GM19438 (cell line): ENCODE results near the gene SLIT3.
"Not testable (repeated sequence)": the region's sequence is repeated elsewhere in the genome, so short reads cannot be mapped to it uniquely, and the experiment has no call there.

Source experiments
- ATAC-seq: cut with Tn5 transposase; IDR thresholded peaks from one replicate; pipeline ENCODE4 v1.9.1; 2021; ENCODE audit warnings: low read depth; ENCODE audit not compliant: unreplicated experiment

Gene SLIT3

DNA sequence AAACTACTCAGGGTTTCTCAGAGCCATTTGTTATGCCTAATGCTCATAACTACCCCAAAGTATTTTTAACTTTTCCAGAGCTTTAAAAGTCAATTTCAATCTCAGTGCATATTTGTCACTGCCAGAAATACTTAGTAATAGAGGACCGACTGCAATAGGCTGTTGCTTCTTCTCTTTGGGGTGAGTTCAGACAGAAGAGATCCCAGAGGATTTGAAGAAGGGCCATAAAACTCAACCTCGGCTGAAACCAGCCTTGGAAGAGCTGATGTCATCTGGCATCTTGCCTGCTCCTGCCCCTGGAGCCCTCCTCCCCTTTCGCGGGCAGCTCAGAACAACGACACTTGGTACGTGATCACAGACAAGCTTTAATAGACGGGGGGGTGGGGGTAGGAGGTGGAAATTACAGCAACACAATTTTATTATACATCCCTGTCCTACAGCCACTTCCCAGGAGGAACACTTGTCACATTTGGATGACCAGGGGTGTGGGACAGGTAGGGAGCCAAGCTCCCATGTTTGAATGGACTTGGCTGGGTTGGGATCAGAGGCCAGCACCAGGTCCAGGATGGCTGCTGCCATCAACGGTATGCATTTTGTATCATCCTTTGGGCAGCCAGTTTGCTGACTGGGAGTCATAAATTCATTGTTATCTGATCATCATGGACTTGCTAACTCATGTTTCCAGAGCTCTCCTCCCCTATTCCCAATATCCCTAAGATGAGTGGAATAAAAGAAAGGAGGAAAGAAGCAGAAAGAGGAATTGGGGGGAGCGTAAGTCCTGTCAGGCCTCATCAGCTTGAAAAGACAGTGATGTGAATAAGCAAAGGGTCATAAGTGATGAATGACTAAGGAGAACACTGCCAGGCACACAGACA, 535.2 kb downstream of the SLIT3 start:
- no peak for ATAC-seq

DNA sequence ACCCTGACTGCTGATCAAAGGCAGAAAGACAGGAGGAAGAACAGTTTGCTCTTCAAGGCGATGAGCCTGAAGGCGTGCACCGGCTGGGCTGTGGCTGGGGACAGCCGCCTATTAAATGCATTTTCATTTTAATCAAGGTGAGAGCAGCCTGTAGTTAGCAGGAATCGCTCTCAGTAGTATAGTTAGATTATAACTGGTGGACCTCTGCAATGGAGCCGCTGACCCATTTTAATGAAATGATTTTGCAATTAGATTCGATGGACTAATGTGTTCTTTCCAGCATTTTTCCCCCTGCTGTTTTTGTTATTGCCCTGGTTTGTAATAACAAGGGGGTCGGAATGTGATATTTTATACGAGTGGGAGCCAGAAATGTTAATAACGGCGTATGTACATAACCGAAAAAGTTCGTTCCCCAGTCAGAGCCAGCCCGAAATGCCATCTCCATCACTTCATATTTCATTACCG, 535.8 kb downstream of the SLIT3 start:
- no peak for ATAC-seq

DNA sequence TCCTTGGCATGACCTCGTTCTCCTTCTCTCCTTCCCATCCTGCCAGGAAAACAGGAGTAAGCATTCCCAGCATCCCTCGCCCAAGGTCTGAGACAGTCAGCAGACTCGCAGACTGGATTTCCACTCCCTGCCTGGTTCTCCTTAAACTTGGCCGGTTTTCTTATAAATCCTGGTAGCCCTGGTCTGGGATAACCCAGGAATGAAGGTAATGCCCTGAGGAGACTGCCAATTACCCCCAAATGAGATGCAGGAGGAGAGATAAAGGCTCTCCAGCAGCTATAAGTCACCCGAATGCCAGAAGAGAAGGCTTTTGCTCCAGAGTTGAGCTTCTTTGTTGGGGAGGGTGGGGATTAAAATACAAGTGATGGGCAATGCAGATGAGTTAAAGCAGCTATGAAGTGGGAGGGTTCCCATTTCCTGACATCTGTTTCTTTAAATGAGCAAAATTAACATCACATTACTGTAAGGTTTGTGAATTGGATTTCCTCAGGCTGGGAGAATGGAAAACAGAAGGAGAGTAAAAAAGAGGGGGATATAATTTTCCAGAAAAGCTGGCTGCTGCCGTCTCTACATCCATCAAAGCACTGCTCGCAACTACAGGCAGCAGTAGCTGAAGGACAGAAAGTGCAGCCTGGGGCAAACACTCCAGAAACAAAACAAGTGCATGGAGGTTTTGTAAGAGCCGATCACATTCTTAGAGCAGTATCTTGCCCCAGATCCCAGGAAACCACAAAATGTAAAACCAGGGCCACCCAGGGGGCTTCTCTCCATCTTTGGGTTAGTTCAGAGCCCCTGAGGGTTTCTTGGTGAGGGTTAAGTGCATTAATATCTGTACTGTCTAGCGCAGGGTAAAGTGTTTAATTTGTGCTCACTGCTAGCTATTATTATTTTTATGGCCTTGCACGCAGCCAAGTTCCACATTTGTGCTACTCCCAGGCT, 544.2 kb downstream of the SLIT3 start:
- no peak for ATAC-seq

DNA sequence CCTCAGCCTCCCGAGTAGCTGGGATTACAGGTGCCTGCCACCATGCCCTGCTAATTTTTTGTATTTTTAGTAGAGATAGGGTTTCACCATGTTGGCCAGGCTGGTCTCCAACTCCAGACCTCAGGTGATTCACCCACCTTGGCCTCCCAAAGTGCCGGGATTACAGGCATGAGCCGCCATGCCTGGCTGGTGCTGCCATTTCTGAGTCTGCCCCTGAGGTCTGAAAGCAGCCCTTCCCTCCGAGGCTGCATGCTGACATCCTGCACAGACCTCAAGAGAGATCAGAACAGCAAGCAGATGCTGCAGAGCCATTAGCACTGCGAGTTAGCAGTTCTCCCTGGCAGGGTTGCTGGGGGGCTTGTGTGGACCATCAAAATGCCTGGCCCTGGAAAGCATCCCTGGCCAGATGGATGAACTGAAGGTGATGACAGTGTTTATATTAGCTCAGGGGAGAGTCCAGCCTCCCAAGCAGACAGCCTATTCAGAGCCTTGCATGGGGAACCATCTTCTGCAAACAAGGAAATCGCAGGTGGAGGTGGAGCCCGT, 545.3 kb downstream of the SLIT3 start:
- no peak for ATAC-seq

DNA sequence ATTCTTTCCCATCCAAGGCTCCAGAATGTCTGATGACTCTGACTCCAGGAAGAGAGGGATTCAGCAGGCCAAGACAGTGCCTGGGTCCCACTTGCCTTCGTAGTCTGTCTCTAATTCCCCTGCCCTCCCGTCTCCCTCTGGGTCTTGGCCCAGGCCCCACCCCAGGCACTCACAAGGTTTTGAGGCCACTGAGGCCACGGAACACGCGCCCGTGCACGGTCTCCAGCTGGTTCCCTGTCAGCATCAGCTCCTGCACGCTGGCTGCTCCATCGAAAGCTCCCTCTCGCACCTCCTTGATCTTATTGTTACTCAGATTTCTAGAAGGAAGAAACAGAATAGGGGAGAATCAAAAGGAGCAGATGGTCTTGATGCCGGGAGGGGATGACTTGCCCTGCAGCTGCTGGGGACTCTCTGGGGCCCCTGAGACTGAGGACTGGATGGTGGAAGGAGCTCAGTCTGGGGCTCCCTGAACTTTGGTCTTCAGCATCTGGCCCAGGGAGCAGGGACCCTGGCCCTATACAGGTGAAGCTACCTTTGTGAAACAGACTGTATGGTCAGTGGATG, 547.2 kb downstream of the SLIT3 start:
- no peak for ATAC-seq

DNA sequence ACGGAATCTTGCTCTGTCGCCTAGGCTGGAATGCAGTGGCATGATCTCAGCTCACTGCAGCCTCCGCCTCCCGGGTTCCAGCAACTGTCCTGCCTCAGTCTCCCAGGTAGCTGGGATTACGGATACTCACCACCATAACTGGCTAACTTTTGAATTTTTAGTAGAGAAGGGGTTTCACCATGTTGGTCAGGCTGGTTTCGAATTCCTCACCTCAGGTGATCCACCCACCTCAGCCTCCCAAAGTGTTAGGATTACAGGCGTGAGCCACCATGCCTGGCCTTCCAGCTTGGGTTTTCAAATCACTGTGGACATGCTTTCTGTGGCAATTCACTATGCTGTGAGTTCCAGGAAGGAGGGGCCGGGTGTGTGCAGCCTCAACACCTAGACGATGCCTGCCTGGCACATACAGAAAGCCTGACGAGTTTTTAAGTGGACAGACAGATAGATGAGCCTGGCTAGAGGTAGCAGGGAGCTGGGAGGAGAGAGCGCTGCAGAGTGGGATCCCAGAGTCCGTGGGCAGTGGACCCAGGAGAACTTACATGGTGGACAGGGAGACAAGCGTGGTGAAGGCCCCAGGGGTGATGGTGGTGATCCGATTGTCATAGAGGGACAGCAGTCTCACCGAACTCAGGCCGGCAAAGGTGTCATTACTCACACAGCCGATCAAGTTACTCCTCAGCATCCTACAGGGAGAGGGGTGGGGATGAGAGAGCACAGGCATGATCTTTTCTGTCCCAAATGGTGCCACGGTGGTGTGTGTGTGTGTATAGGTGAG, 548.3 kb downstream of the SLIT3 start:
- no peak for ATAC-seq

DNA sequence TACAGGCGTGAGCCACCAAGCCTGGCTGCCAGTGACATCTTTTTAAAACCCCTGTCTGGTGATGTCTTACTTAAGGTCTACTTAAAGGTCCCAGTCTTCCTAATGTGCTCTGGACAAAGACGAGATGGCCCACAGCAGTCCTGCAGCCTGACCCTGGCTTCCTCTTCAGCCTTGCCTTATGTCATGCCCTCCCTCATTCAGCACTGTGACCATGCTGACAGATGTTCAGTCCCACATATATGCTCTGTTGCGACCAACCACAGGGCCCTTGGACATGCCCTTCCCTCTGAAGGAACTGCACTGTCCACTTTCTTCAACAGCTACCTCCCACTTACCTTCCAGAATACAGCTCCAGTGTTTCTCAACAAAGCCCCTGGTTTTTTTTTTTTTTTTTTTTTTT, 548.9 kb downstream of the SLIT3 start:
- ATAC-seq, result no peak

DNA sequence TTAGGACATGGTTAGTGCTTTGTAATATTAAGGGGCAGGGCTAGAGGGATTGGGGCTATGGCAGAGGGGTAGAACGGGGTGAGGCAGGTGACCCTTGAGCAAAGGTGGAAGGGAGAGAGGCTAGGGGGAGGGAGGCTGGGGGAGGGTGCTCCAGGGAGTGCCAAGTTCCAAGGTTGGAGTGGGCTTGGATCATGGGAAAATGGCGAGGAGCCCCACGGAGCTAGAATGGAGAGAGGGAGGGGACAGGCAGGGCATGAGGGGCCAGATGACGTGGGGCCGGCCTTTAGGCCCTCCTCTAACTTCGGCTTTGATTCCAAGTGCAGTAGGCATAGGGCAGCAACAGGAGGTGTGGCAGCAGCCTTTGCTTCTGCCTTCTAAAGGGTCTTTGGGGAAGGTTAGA, 550.0 kb downstream of the SLIT3 start:
- ATAC-seq, result no peak

DNA sequence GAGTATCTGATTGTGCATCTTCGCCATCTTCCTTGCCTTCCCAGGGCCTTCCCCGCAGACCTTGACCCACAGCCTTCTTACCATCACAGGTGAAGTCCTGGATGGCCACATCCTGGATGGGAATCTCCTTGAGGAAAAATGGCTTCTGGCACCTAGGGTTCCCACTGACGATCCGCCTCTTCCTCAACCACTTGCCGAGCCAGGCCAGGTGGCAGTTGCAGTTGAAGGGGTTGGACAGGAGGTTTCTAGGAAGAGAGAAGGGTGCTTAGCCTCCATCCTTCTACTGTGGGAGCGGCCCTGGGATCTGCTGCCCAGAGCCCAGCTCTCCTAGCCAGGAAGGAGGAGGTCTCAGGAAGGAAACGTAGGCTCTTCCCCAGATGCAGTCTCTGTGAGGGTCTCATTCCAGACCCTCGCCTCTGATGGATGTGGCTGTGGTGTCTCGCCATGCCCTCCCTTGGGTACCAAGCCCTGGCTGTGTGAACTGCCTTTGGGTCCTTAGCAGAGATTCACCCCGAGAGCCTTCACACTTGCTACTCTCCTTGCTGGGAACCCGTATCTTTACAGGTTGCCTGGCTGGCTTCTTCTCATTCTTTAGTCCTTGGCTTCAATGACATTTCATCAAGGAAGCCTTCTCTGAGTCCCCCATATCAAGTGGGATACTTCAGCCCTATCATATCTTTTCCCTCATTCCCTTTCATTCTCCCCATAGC, 551.4 kb downstream of the SLIT3 start:
- no peak for ATAC-seq

DNA sequence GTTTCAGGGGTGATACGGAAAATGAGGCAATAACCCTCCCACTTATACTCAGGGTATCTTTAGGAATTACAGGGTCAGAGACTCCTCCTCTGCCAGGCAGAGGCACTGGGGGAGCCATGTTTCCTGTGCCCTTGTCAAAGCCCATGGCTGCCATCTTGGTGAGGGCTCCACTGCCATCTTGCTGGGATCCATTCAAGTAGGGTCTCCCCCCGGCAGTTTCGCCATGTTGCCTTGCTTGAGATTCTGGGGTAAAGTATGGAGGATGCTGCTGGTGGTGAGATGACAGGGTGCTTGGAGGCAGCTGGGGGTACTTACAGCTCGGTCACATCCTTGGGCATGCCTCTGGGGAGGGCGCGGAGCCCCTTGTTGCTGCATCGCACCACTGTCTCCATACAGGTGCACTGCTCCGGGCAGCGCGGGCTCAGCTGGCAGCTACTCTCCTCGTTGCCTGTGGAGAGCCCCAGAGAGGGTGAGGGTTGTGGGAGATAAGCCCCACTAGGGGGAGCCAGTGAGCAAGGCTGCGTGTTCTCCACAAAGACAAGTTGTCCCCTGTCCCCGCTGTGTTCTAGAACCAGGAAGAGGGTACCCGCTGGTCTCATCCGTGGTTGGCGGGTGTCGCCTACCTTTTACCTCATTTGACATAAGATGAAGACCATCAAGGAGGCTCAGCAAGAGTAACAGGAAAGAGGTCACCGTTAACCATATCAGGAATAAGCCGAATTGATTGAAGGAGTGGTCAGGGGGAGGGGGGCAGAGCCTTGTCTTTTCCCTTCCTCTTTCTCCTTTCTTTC, 552.8 kb downstream of the SLIT3 start:
- ATAC-seq, result peak; percentile 60

DNA sequence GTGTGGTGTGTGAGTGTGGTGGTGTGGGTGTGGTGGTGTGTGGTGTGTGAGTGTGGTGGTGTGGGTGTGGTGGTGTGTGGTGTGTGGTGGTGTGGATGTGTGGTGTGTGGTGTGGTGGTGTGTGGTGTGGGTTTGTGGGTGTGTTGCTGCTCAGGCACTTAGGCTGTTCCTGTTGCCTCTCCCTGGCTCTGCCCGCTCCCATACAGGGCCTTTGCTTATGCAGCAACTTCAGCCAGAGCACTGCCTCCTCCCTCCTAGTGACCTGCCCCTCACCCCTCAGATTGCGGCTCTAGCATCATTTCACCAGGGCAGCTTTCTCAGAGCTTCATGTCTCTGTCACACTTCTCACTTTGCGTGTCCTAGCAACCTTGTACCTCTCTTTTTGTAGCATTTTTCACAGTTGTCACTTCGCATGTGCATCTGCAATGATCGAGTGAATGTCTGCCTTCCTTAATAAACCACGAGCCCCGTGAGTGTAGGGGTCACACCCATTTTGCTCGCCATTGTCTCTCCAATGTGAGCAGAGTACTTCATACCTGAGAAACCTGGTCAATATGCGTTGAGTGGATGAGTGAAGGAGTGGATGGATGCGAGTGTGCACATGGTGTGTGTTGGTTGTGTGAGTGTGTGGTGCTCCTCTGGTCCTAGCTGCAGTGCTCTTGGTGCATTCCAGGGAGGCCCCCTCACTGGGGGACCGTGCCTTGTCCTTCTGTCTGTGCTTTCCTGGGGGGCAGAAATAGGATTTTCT, 553.9 kb downstream of the SLIT3 start:
- no peak for ATAC-seq

DNA sequence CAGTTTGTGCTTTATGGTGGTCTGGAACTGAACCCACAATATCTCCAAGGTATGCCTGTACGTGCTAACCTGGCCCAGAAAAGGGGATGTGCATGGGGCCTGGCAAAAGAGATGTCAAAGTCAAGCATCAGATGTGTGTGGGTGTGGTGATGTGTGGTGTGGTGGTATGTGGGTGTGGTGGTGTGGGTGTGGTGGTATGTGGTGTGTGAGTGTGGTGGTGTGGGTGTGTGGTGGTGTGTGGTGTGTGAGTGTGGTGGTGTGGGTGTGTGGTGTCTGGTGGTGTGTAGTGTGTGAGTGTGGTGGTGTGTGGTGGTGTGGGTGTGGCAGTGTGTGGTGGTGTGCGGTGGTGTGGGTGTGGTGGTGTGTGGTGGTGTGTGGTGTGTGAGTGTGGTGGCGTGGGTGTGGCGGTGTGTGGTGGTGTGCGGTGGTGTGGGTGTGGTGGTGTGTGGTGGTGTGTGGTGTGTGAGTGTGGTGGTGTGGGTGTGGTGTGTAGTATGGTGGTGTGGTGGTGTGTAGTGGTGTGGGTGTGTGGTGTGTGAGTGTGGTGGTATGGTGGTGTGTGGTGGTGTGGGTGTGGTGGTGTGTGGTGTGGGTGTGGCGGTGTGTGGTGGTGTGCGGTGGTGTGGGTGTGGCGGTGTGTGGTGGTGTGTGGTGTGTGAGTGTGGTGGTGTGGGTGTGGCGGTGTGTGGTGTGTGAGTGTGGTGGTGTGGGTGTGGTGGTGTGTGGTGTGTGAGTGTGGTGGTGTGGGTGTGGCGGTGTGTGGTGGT, 554.6 kb downstream of the SLIT3 start:
- ATAC-seq, result not testable (repeated sequence)

DNA sequence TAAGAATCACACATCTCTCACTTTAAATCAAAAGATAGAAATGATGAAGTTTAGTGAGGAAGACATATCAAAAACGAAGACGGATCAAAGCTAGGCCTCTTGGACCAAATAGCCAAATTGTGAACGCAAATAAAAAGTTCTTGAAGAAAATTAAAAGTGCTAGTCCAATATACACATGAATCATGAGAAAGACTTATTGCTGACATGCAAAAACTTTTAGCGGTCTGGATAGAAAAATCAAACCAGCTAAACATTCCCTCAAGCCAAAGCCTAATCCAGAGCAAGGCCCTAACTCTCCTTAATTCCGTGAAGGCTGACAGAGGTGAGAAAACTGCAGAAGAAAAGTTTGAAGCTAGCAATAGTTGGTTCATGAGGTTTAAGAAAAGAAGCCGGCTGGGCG, 557.3 kb downstream of the SLIT3 start:
- ATAC-seq, result no peak

DNA sequence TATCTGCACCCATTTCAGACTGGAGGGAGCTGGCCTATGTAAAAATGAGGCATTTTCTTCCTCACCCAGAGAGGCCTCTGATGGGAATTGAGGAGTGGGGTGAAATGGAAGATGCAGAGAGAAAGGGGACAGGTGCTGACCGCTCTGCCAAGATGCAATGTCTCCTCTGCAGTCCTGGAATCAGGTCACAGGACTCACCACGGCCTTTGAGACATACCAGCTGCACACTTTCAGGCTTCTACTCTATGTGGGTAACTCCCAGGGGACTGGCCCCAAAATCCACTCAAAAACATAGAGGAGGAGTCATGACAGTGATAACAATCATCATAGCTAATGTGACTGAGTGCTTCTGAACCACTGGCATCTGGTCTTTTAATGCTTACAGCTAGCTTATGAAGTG, 558.6 kb downstream of the SLIT3 start:
- ATAC-seq, result not testable (repeated sequence)

DNA sequence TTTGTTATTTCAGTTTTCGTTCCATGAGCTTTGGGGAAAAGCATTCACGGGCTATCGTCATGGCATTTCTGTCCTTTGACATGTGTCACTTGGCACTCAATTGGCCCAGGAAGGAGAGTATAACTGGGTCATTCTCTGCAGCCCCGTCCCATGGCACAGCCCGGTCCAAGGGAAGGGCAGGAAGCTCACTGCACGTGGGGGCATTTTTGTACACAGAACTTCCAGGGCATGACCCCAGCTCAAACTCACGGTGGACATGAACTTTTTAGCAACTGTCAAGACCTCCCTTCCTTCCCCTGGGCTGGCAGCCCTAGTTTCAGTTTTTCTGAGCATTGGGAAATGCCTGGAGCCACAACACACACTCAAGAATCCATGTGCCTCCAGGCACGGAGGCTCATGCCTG, 560.1 kb downstream of the SLIT3 start:
- ATAC-seq, result no peak

DNA sequence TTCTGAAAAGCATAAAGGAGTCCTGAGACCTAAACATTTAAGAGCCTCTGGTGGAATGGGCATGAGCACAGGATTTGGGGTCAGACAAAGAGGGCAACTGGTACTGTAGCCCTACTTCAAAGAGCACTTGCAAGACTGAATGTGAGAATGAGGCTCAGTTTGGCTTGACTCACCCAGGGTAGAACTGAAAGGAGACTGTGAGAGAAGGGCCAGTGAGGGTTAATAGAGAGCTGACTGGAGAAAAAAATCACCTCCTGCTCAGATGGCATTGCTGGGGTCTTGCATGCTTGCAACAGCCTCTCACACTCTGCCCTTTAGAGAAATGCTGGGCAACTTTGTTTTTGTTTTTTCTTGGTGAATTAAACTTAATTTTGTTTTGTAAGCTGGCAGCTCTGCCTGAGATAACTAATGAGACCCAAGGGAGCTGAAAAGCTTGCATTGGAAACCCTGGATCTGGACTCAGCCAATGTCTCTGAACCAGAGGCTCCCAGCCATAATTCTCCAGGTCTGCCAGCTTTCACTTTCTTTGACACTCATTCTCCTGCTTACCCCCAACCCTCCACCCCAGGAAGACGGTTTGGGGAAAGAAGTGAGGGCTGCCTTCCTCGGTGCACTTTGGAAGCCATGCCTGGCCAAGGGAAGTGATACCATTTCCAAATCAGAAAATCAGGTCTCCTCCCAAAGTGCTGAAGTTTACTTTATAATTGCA, 560.7 kb downstream of the SLIT3 start:
- ATAC-seq, result no peak

DNA sequence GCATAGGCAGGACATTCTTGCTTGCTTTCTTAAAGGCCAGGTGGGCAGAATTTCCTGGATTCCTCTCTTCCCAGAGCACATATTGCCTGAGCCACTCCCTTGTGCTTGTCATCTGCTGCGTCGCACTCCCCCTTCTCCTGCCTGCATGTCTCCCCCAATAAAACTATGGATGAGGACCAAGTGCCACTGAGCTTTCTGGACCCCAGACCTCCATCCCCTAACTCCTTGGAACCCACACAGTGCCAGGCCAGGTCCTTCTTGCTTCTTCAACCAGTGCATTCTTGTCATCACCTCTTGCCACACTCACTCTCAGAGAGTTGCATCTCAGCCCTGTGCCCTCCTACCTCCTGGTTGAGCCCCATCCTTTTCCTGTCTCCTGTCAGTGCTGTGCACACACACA, 563.9 kb downstream of the SLIT3 start:
- ATAC-seq, result no peak
